HEK293 (cell line): Measurements from ENCODE around the gene POLQ.
"Not testable (repeated sequence)": the region's sequence is repeated elsewhere in the genome, so short reads cannot be mapped to it uniquely, and the experiment has no call there.

Source experiments
- BCL11A ChIP-seq: fragments of 450-650 bp; formaldehyde crosslinking; IDR thresholded peaks from 2 replicates; pipeline ENCODE4 v1.5.1; 2016; ENCODE audit warnings: low read depth, missing biosample characterization, missing genetic modification characterization
- CTCF ChIP-seq: fragments of 450-650 bp; formaldehyde crosslinking; IDR thresholded peaks from 2 replicates; pipeline ENCODE4 v1.5.1; 2016; ENCODE audit warnings: missing biosample characterization, missing genetic modification characterization
- FEZF1 ChIP-seq: fragments of 450-650 bp; formaldehyde crosslinking; IDR thresholded peaks from 2 replicates; pipeline ENCODE4 v1.5.1; 2016; ENCODE audit warnings: missing biosample characterization, missing genetic modification characterization
- PRDM2 ChIP-seq: fragments of 450-650 bp; formaldehyde crosslinking; IDR thresholded peaks from 2 replicates; pipeline ENCODE4 v1.5.1; 2016; ENCODE audit warnings: missing biosample characterization, missing genetic modification characterization, borderline replicate concordance
- TCF7L2 ChIP-seq: IDR thresholded peaks from 2 replicates; pipeline ENCODE4 v1.6.1; 2011; ENCODE audit warnings: low read depth, mild to moderate bottlenecking, inconsistent platforms, low read length, moderate library complexity, borderline replicate concordance
- YY1 ChIP-seq: fragments of 450-650 bp; formaldehyde crosslinking; IDR thresholded peaks from 2 replicates; pipeline ENCODE4 v1.5.1; 2018; ENCODE audit warnings: missing biosample characterization, missing genetic modification characterization
- ZNF133 ChIP-seq: fragments of 450-650 bp; formaldehyde crosslinking; IDR thresholded peaks from 2 replicates; pipeline ENCODE4 v1.5.1; 2016; ENCODE audit warnings: missing biosample characterization, missing genetic modification characterization
- ZNF169 ChIP-seq: fragments of 450-650 bp; formaldehyde crosslinking; IDR thresholded peaks from 2 replicates; pipeline ENCODE4 v1.5.1; 2016; ENCODE audit warnings: missing biosample characterization, missing genetic modification characterization
- ZNF274 ChIP-seq, 2 experiments: fragments of 200-500 bp in 1 of 2; fragments of 450-650 bp in 1 of 2; sonication (Bioruptor generic) in 1 of 2; formaldehyde crosslinking in 1 of 2; IDR thresholded peaks; 2 replicates each; pipeline versions ENCODE4 v1.5.1 to v1.6.1; 2014 to 2016; ENCODE audit warnings: borderline replicate concordance in 1 of 2, inconsistent platforms in 1 of 2, low read length in 1 of 2, missing biosample characterization in 1 of 2, missing genetic modification characterization in 1 of 2
- ZNF521 ChIP-seq: fragments of 450-650 bp; formaldehyde crosslinking; IDR thresholded peaks from 2 replicates; pipeline ENCODE4 v1.5.1; 2017; ENCODE audit warnings: missing biosample characterization, mild to moderate bottlenecking, missing genetic modification characterization
- ZNF623 ChIP-seq: fragments of 450-650 bp; formaldehyde crosslinking; IDR thresholded peaks from 2 replicates; pipeline ENCODE4 v1.5.1; 2016; ENCODE audit warnings: missing biosample characterization, missing genetic modification characterization
- ZNF777 ChIP-seq: fragments of 450-650 bp; formaldehyde crosslinking; IDR thresholded peaks from 2 replicates; pipeline ENCODE4 v1.5.1; 2017; ENCODE audit warnings: missing biosample characterization, missing genetic modification characterization, borderline replicate concordance
- ZNF785 ChIP-seq: fragments of 450-650 bp; formaldehyde crosslinking; IDR thresholded peaks from 2 replicates; pipeline ENCODE4 v1.5.1; 2016; ENCODE audit warnings: missing biosample characterization, missing genetic modification characterization

- not testable (repeated sequence) for TF ChIP-seq ZNF623 (tag by site-specific recombination); ZNF169; CTCF (tag by site-specific recombination); ZNF274 (IDR thresholded peaks at IDR 0.05; ENCODE audit: low read length); ZNF274 (tag by site-specific recombination; IDR thresholded peaks at IDR 0.05; ENCODE audit: borderline replicate concordance); PRDM2 (tag by site-specific recombination); TCF7L2; ZNF521 (tag by site-specific recombination); ZNF785 (tag by site-specific recombination); ZNF777; FEZF1 (tag by site-specific recombination); BCL11A (tag by site-specific recombination); YY1 (tag by site-specific recombination); ZNF133 (tag by site-specific recombination)
Observed at GRCh38 chr3:121395967-121396366, 149.8 kb downstream of the POLQ start.
